GM21381 (cell line): ENCODE data around the gene NTMT1.
"Not testable (repeated sequence)": the region's sequence is repeated elsewhere in the genome, so short reads cannot be mapped to it uniquely, and the experiment has no call there.

Experiments
- ATAC-seq: cut with Tn5 transposase; IDR thresholded peaks from one replicate; pipeline ENCODE4 v1.9.1; 2021; ENCODE audit warnings: mild to moderate bottlenecking, moderate library complexity; ENCODE audit not compliant: unreplicated experiment

The NTMT1 gene

DNA sequence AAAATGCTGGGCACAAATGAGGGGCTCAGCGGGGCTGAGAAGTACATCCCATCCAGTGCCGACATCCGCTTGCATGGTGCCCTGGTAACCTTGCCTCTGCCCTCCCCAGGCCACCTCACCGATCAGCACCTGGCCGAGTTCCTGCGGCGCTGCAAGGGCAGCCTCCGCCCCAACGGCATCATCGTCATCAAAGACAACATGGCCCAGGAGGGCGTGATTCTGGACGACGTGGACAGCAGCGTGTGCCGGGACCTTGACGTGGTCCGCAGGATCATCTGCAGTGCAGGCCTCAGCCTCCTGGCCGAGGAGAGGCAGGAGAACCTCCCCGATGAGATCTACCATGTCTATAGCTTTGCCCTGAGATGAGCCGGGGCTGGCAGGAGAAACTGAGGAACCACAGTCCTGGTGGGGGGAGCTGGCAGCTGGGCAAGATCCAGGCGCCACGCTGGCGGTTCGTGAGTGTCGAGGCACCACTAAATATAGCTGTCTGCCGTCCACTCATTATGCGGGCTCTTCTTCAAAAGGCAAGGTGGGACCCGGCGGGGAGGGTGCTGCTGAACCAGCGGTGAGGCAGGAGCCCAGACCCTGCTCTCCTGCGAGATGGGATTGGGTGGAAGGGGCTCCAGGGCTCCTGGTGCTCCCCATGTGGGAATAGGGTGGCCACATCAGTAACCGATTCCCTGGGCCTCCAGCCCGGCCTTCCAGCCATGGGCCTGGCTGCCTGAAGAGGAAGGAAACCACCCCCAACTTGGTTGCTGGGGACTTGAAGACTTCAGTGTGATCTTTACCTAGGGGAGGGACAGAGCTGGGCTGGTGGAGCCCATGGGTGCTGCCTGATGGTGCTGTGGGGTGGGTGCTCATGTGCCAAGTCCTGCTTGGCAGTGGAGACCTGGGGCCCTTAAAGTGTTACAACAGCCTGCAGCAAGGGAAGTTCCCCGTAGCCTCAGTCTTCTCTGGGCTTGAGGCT, 9.4 kb downstream of the NTMT1 start:
- ATAC-seq = no peak

DNA sequence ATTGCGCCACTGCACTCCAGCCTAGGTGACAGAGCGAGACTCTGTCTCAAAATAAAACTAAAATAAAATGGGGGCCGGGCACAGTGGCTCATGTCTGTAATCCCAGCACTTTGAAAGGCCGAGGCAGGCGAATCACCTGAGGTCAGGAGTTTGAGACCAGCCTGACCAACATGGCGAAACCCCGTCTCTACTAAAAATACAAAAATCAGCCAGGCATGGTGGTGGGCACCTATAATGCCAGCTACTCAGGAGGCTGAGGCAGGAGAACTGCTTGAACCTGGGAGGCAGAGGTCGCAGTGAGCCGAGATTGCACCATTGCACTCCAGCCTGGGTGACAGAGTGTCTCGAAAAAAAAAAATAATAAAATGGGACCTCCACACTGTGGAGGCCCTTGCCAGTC, 10.4 kb downstream of the NTMT1 start:
- ATAC-seq = not testable (repeated sequence)

GRCh38 chr9:129637102-129637501, 11.1 kb downstream of the NTMT1 start:
- ATAC-seq = no peak

GRCh38 chr9:129637673-129638439, 11.9 kb downstream of the NTMT1 start:
- no peak for ATAC-seq

DNA sequence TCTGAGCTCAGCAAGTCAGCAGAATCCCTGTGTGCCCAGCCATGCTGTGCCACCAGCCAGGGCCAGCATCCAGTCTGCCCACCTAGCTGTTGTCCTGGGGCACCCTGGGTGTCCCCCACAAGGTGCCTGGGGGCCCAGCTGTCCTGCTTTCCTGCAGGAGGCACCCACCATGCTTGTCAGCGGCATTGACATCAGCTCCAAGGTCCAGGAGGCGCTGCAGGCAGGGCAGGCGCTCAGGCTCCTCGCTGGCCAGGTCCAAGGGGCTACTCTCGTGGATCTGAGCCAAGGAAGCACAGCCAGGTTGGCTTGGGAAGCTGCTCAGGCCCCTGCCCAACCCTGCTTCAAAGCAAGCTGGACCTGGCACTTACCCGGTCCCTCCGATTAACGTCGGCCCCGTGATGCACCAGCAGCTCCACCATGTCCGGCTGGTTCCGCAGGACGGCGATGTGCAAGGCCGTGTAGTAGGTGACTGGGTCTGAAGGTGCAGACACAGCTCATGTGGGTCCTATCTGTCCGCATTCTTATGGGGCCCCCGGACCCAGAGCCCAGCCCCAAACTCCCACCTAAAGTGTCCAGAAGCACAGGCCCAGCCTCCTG, 13.2 kb downstream of the NTMT1 start:
- no peak for ATAC-seq

GRCh38 chr9:129639756-129640085, 13.8 kb downstream of the NTMT1 start:
- ATAC-seq = no peak

GRCh38 chr9:129640086-129640870, 14.3 kb downstream of the NTMT1 start:
- no peak for ATAC-seq

- ATAC-seq = no peak
Measured at GRCh38 chr9:129640871-129641749, 15.1 kb downstream of the NTMT1 start.

DNA sequence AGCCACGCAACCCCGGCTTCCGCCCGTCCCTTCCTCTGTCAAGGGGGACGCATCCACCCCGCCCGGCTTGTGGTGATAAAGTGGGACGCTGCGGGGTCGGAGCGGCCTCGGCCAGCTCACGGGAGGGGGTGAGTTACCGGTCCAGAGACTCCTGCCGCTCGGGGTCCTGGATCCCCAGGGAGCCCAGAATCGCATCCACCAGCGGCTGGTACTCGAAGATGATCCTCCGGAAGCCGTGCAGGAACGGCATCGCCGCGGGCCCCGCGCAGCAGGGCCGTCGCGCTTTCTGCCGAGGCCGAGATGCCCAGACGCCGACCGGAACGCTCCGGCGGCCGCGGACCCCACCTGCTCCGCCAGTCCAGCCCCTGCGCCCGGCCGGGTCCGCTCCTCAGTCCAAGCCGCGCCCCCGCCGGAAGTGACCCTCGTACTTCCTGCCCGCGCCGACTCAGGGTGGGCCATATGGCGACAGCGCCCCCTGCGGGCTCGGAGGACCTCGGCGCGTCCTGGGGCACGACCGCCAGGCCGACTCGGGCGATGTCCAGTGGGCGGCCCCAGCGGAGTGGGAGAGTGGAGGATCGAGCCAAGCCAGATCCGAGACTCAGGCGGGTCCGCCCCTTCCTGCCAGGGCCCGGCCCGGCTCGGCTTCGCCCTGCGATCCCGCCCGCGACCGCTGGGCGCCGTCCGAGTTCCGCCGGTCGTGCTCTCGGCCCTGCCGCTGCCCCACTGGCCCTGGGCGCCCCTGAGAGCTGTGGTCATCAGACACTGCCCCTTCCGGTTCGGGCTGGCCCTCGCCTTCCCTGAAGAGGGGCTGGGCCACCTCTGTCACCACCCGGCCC, 16.0 kb downstream of the NTMT1 start, which contains the start of gene ASB6:
ASB6 (minus strand) TSS at position 402 of the 836 bp plus-strand sequence; CDS start at position 250, 152 bp downstream.
- peak; percentile 92 for ATAC-seq

- ATAC-seq = no peak
Measured at GRCh38 chr9:129643706-129644105, 17.7 kb downstream of the NTMT1 start.

- ATAC-seq = no peak
Measured at GRCh38 chr9:129644365-129644764, 18.4 kb downstream of the NTMT1 start.

DNA sequence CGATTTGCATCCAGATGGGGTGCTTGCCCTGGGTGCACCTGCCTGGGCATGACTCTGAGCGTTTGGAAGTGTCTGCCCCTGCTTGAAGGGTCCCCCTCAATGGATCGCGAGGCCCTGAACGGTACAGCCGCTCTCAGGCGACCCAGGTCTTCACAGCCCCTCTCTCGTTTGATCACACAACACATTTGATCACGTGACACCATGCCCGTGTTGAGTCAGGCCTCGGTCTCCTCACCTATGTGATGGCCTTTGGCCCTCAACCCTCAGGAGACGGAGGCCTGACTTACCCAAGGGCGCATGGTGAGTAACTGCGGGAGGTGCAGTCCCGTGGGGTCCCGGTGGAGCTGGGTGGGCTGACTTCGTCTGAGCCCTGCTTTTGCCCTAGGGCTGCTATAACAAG, 18.9 kb downstream of the NTMT1 start:
- ATAC-seq = no peak

DNA sequence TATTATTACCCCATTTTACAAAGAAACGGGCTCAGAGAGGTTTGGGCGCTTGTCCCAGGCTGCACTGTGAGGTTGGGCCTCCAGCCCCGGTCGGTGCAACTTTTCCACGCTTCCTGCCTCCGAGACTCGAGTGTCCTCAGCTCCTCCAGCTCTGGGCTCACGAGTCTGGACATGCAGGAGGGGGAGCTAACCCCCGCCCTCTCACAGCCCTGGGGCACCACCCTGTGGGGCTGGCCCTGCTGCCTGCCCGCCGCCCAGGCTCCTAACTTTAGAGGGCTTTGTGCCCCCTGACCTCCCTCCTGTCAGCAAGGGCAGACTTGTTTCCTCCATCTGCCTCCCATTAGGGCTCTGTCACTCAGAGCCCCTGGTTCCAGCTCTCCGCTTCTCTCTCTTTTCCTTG, 20.3 kb downstream of the NTMT1 start:
- ATAC-seq = no peak

- ATAC-seq = no peak
Measured at GRCh38 chr9:129646654-129647053, 20.7 kb downstream of the NTMT1 start.

DNA sequence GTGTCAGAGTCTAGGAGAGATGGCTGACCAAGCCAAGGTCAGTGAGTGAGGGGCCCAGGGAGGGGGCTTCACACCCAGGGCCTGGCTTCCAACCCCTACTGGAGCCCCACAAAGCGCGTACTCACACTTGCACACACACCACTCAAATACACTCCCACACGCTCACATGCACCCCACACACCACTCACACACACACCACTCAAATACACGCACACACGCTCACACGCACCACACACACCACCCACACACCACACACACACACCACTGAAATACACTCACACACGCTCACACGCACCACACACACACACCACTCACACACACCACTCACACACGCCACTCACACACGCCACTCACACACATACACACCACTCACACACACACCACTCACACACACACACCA, 21.7 kb downstream of the NTMT1 start:
- ATAC-seq = no peak

GRCh38 chr9:129648092-129648763, 22.3 kb downstream of the NTMT1 start:
- no peak for ATAC-seq

DNA sequence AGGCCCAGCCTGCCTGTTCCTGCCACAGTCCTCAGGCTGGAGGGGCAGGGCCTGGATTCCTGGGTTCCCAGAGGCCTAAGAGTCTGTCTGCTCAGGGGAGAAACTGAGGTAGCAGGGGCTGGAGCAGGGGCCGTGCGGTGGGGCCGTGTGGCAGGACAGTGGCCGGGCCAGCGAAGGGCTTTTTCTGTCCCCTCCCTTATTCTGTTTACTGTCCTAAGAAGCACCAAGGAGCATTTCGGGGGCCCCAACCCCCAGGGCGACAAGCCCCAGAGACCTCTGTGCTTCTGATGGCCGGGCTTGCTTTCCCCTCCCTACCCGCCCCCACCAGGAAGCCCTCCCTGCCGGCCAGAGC, 22.8 kb downstream of the NTMT1 start:
- ATAC-seq = no peak
